HG02759 (cell line): ENCODE data around the gene ANKRD13B.

ENCODE experiments used
- ATAC-seq: cut with Tn5 transposase; IDR thresholded peaks from one replicate; pipeline ENCODE4 v1.9.1; 2021; ENCODE audit warnings: mild to moderate bottlenecking, moderate library complexity; ENCODE audit not compliant: unreplicated experiment

The ANKRD13B gene

DNA sequence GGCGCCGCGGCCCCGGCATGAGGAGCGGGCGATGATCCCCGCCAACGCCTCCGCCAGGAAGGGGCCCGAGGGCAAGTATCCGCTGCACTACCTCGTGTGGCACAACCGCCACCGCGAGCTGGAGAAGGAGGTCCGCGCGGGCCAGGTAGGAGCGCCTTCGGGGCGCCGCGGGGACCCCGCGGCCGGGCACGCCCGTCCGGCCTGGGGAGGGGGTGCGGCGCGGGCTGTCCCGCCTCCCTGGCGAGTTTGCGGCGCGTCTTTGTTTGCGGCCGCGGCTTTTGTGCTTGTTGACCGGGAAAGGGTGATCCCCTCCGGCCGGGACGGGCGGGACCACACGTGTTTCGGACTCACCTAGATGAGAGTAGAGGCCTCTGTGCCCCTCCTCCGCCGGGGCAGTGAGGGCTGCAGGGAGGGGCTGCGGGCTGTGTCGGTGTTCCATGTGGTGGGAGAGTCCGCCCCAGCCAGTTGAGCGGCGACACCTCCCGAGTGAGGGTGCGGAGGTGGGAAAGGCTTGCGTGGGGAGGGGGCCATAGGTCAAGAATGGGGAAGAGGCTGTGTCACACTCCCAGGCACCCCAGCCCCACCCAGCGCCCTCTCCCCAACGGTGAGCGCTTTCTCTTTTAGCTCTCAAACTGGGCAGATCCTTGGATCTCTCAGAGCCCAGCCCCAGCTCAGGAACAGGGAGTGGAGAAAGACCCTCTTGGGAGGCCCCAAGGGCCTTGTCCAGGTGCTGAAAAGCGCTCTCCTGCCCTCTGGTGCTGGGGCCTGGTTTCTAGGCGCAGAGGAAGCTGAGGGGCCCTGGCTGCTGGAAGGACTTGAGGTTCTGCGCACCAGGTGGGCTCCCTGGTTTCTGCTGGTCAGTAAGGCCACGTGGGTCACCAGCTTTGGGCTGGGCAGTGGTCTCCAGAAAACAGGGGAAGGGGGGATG lies 923 bp downstream of the ANKRD13B start:
- ATAC-seq = no peak

DNA sequence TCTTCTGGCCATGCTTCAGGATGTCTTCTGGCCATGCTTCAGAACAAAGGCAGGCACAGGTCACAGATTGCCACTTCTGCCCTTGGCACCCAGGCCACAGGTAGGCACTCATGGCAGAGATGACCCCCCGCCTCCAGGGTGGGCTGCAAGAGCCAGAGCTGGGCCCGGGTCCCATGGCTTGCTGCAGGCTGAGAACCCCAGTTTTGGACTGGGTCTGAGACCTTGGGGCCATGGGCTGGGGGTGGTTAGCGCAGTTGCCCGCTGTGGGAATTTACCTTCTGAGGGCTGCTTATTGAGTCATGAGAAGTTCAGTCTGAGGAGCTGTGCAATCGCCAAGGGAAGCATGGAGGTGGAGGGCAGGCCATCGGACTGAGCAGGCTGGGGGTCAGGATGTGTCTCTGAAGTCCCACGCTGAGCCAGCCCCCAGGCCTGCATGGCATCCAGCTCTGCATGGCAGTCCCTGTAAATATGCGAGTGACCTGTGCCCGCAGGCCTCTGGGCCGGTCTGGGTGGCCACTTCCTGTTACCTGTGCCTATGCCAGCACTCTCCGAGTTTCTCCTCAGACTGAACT lies 1.7 kb downstream of the ANKRD13B start:
- ATAC-seq = no peak

DNA sequence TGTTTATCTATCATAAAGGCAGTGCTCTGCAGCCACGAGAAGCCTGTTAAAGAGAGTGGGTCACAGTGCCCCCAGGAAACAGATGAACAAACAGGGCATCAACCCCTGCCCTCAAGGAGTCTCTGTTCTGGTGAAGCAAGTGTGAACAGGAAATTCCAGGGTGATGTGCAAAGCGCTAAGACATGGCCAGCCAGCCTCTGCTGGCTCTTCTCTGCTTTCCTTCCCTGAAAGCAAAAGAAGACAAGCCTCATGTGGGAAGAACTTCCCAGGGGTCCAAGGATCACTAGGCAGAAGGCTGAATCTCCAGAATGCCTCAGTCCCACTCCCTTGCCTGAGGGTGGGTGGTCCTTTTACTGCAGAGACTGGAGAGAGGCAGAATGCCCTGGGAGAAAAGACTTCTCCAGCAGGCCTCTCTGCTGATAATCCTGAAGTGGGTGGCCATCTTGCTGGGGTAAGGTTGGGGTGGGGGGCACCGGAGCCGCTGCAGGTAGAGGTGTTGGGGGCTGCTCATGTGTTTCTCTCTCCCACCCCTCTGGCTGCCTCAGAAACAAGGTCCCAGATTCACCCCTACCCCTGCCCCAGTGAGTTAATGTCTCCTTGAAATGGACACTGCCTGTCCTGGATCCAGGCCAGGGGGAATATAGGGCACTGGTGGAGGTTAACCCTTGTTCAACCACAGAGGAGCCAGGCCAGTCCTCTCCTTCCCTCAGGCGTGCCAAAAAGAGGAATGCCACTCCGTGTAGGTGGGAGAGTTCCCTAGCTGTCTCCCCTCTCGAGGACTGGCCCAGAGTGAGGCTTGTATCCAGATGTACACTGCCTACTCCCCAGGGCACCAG lies 2.4 kb downstream of the ANKRD13B start:
- ATAC-seq = no peak

DNA sequence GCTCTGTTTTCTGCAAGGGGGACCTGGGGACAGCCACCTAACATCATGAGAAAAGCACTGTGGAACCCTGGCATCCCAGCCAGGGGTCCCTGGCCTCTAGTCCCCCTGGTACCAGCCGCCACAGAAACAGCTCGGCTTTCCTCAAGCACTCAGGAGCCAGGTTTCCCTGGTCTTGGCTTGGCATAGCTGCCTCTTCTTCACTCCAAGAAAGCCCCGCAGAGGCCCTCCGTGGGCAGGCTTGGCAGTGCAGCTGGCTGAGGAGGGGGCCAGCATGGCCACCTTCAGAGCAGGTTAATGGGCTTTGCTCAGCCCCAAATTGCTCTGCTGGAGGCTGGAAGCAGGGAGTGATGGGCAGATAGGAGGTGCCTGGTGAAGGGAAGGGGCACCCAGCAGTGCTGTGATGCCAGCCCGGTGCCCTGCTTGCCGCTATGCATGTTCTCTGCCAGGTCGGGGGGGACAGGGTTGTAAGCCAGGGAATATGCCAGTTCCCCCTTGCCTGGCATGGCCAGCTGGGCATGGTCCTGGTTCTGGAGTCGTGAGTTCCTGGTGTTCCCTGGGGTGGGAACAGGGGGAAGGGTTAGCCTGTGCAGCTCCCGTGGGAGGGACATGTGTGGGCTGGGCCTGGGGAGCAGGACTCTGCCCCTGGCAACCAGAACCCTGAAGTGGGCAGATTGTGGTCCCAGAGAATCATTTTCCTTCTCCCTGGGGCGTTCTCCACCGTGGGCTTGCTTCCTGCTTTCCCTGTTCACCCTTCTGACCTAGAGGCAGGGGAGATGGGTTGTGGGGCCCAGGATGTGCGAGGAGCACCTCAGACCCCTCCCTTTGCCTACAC lies 3.2 kb downstream of the ANKRD13B start:
- ATAC-seq = no peak

DNA sequence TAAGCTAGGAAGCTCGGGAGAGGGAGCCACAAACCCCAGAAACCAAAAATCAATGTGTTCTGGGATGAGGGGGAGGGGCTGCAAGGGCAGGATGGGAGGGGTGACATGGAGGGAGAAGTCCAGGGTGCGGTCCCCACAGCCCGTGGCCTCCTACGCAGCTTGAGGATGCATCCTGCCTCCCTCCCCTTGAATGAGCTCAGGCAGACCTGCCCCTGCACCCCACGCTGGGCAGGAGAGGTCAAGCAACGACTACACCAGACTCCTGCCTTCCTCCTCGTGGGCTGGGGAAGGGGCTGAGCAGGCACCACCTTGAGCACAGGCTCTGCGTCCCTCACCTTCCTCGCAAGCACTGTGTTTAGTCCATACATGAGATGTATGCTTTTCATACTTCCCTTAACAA lies 3.9 kb downstream of the ANKRD13B start:
- no peak for ATAC-seq

DNA sequence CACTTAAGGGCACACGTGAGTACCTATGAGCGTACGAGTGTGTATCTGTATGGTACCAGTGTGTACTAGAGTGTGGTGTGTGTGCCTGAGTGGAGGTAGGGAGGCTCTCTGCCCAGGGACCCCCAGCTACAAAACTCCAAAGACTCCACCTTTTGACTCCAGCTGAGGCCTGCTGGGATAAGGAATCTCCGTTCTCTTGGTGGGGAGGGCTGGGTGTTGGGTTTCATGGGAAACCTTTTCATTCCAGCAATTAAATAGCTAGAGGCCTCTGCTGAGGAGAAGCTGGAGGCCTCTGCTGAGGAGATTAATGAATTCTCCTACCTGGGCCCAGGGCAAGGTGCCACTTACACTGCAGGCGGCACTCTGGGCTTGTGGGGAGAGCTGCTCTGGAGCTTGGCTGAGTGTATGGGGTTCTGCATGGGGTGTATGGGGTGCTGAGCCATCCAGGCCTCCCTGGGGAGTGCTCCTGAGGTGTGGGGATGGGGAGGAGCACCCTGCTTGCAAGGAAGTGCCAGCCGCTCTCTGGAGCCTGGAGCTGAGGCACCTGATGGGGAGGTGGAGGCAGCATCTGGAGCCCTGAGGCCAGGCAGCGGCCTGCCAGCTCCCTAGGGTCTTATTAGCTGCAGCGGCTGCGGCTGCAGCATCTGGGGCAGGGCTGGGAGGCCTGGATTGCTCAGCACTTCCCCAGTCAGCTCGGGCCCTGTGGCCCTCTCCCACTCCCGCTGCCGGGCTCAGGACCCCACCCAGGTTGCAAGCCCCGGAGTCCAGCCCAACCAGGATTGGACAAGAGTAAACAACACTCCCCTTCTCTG lies 4.6 kb downstream of the ANKRD13B start:
- ATAC-seq = no peak

DNA sequence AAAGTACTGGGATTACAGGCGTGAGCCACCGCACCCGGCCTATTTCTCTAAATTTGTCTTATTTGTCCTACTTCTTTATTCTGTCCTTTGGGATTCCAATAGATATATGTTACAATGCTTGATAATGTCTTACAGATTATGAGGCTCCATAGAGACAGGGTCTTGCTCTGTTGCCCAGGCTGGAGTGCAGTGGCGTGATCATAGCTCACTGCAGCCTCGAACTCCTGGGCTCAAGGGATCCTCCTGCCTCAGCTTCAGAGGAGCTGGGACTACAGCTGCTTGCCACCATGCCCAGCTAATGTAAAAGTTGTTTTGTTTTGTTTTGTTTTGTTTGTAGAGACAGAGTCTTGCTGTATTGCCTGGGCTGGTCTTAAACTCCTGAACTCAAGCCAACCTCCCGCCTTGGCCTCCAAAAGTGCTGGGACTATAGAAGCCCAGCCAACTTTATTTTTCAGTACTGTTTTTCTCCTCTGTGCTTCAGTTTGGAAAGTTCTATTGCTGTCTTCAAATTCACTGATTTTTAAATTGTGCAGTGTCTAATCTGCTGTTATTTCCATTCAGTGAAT lies 10.3 kb downstream of the ANKRD13B start:
- no peak for ATAC-seq

DNA sequence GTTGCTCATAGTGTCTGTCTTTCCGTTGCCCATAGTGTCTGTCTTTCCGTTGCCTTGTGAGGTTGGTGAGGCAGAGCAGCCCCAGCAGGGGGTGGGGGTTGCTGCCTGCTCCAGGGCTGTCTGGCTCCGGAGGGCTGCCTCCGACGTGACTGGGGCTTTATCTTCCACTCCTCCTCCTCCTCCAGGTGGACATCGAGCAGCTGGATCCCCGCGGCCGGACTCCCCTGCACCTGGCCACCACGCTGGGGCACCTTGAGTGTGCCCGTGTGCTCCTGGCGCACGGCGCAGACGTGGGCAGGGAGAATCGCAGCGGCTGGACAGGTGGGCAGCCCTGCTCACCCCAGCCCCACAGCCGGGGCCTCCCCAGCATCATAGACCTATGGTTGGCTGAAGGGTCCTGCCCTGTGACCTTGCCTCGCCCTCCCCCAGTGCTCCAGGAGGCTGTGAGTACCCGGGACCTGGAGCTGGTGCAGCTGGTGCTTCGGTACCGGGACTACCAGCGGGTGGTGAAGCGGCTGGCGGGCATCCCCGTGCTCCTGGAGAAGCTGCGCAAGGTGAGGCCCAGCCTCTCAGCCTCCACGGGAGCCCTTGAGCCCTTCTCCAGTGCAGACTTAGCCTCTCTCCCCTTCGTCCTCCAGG lies 14.7 kb downstream of the ANKRD13B start:
- ATAC-seq = no peak

DNA sequence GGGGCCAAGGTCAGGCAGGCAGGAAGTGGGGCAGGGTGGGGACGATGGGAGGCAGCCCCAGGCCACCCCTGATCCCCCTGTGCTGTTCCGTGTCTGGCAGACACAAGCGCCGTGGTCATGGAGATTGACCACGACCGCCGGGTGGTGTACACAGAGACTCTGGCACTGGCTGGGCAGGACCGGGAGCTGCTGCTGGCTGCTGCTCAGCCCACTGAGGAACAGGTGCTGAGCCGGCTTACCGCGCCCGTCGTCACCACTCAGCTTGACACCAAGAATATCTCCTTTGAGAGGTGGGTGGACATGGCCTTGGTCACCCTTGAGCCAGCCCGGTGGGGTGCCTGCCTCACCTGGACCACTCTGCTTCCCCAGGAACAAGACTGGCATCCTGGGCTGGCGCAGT lies 16.1 kb downstream of the ANKRD13B start:
- ATAC-seq = no peak

DNA sequence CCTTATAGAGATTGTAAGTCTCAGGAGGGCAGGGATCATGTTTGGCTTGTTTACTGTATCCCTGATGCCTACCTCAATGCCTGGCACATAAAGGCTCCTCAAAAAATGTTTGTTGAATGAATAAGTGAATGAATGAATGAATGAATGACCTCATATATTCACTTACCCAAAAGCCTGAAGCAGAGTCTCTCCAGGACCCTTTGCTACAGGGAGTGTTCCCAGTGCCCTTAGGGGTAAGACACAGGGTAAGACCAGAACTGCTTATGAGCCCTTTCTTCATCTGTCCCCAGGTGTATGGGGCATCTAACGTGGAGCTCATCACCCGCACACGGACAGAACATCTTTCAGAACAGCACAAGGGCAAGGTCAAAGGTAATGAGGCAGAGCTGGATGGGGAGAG lies 17.5 kb downstream of the ANKRD13B start:
- no peak for ATAC-seq

DNA sequence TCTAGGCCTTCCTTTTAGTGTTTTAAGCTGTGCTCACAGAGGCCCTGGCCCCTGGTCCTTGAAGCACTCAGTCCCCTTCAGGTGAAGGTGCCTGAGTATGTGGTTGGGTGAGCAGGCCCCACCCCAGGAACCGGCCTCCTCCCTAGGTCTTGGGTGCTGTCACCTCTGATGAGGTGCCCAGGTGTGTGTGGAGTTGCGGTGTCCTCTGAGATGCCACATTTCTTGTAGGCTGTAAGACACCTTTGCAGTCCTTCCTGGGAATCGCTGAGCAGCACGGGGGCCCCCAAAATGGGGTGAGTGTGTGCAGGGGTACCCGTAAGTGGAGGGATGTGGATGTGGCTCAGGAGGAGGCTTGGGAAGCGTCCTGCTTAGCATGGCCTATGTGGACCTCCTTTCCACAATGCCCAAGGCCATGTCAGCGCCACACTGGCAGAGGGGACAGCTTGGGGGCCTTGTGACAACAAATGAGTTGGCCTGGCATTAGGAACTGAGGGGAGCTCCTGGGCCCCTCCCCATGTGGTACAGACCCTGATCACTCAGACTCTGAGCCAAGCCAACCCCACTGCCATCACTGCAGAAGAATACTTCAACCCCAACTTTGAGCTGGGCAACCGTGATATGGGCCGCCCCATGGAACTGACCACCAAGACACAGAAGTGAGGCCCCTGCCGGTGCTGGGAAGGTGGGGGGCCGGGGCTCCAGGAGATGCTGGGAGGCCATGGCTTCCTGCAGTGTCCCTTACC lies 18.6 kb downstream of the ANKRD13B start:
- ATAC-seq = no peak

DNA sequence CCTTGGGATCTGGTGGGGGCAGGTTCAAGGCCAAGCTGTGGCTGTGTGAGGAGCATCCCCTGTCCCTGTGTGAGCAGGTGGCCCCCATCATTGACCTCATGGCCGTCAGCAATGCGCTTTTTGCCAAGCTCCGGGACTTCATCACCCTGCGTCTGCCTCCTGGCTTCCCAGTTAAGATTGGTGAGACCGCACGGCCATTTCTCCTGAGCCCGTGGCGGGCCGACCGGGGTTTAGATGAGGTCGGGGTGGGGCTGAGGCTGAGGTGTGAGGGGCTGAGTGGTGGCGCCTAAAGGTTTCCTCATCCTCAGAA lies 19.1 kb downstream of the ANKRD13B start:
- ATAC-seq = no peak

DNA sequence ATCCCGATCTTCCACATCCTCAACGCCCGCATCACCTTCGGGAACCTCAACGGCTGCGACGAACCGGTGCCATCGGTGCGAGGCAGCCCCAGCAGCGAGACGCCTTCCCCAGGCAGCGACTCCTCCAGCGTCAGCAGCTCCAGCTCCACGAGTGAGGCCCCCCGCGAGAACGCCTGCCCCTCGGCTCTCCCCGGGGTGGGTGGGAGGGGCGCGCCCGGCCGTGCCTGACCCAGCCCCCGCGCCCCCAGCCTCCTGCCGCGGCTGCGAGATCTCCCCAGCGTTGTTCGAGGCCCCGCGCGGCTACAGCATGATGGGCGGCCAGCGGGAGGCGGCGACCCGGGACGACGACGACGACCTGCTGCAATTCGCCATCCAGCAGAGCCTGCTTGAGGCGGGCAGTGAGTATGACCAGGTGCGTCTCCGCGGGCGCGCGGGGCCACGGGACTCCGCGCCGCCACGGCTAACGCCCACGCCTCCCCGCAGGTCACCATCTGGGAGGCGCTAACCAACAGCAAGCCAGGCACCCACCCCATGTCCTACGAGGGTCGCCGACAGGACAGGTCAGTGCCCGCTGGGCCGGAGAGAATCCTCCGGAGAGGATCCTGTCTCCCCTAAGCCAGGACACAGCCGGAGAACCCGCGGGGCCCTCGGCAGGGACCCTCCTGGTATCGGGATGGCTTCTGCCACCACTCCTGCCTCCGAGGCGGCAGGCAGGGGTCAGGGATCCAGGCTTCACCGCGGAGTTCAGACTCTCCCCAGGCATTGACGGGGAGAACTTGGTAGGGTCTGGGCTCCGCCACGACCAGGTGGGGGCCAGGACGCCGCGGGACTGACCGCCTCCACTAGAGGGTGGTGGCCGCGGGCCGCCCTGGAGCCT lies 19.7 kb downstream of the ANKRD13B start:
- no peak for ATAC-seq

DNA sequence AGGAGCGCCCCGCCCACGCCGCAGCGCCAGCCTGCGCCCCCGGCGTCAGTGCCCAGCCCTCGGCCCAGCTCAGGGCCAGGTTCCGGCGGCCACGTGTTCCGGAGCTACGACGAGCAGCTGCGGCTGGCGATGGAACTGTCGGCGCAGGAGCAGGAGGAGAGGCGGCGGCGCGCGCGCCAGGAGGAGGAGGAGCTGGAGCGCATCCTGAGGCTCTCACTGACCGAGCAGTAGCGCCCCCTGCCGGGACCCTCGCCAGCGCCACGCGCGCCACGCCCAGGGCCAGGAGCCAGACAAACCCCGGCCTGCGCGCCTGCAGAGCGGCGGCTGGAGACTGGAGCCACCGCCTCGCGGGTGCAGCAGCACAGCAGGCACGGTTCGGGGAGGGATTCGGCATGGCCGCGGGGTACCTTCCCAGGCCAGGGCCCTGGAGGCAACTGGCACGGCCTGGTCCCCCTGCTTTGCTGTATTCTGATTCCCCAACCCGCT lies 20.5 kb downstream of the ANKRD13B start:
- peak; percentile 46 for ATAC-seq

DNA sequence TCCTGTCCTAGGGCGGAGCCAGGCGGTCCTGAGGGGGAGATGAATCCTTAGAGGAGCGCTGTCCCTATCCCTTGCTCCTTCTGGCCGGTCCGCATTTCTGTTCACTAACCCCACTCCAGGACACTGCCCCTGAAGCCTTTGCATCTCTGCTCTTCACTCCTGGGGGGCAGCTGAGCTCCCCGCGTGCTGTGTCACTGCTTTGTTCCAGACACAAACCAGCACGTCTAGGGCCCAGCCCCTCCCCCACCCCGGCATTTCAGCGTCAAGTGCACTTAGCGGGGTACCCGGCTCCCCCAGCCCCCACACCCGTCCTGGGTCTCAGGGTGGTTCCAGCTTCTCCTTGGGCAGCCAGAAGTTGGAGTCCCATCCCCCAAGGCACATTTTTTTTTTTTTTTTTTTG lies 20.9 kb downstream of the ANKRD13B start:
- ATAC-seq = no peak

DNA sequence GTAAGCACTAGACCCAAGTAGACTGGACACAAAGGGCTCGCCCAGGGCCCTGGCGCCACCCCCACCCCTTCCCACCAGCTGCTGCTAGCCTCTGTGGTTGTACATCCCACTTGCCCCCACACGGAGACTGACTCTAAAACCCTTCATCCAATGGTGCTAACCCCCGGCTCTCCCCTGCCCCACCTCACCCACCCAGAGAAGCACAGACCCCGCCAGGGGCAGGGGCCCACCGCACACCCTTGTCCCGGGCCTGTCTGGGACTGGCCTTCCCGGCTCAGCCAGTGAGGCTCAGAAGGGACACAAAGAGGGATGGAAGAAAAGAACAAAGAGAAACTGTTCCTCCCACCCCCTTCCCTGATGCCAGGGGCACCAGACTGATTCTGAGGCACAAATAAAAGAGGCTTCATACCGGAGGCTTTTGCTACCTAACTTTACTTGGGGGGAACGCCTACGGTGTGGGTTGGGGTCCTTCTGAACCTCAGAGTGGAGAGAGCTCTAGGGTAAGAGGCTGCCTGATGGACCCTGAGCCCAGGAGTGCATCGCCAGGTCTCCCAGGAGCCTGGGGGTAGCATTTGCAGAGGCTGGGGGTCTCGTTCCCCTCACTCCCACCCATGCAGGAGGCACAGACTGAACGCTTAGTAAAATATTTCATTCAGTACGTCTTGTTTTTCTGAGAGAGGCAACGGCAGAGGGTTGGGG lies 21.6 kb downstream of the ANKRD13B start:
- no peak for ATAC-seq

DNA sequence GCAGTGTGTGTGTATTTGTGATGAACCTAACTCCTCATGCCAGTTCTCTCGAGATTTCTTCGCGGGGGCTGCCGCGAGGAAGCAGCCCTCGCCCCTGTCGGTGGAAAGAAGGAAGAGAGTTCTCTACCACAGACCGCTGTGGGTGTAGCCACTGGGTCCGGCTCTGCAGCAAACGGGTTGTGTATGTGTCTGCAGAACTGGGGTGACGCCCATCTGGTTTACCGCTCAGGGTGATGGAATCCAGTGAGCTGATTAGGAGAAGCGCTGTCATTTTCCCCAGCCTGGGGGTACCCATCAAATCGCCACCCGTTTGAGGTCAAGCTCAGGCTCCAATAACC lies 22.1 kb downstream of the ANKRD13B start:
- ATAC-seq = no peak
